GM18526 (cell line): Measurements from ENCODE around the gene AGAP1.

Experiments
- POLR2A ChIP-seq: IDR thresholded peaks from 3 replicates; pipeline ENCODE4 v1.6.1; 2011; ENCODE audit not compliant: insufficient read length; ENCODE audit errors: extremely low read depth

AGAP1 gene

DNA sequence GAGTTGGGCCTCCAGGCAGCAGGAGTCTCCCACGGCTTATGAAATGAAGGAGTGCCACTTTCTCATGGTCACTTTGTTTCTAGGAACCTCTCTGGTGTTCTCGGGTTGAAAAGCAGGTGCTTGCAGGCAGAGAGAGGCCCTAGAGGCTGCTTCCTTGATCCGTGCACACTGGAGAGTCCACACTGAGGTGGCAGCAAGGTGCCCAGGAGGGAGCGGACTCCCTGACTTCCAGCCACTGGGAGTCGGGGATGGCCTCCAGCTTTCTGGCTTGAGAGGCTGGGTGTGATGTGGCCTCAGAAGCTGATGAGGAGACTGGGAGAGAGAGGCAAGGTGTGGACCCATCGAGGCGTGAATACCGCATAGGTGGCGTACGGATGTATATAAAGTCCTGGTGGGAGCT is 221.8 kb downstream of the AGAP1 start:
- TF ChIP-seq POLR2A = no peak

DNA sequence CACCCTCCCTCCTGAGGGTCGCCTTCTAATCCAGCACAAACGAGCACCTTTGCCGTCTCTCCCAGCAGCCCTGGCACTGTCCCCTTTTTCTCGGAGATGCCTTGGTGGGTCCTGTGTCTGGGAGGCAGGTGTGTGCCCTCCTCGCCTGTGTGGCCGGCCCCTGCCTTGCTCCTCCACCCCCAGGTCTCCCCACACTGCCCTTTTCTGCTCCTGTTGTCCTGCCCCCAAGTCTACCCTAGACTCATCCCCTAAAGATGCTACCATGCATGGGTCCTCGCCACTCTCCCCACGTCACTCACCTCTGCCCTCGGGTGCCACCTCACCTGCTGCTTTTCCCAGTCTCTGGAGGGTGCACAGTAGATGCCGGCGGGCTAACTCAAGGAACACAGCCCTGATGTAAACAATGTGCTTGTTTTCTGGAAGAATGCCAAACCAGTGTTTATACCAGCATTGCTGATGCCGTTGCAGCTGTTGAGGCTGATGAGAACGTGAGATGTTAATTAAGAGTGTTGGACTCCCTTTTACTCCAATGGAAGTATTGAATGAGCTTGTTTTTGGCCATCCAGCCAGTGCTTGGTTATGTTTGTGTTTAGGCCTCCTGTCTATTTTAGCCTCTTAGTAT is 223.1 kb downstream of the AGAP1 start:
- no peak for TF ChIP-seq POLR2A

DNA sequence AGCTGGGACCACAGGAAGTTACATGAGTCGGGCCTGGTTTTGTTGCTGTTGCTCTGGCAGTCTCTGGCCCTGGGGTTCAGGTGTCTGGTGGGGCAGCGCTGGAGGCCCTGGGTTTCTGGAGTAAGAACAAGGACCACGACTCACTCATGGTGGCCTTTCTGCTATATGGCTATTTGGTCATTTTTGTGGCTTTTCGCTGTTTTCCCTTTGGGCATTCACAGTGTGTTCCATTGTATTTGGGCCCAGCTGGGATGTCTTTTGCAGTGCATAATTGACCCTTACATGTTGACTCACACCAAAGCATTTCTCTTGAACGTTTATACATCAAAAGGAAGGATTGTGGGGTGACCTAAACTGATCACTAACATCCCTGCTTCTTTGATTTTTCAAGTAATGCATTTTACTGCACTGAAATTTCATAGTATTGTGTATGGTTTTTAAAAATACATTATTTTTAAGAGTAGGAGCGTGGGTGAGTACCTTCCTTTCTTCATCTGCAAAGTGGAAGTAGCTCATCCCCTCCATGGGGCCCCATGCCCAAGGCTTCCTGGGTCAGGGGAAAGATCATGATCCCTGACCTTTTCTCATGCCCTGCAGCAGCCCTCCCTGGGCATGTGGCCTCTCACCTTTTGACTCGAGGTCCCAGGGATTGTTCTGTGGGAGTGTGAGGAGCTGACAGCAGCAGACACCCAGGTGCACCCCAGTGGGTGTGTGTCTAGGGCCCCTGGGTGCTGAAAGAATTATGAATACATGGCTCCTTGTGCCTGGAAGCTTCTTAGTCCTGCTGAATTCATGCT is 225.5 kb downstream of the AGAP1 start:
- TF ChIP-seq POLR2A = no peak

DNA sequence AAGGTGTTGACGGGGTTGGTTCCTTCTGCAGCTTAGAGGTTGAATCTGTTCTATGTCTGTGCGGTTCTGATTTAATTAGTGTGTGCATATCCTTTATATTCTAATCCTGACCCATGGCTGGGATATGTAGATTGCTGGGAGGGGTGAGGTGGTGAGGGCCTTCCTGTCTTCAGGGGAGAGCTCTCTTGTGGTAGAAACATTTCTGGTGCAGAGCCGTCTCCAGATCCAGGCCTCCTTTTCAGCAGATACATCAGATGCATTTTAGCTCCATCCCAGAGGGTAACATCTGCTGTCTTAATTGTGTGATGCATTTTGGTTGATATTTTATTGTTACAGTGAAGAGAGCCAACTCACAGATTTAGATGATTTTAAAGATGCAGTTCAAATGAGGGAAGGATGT is 227.8 kb downstream of the AGAP1 start:
- no peak for TF ChIP-seq POLR2A

DNA sequence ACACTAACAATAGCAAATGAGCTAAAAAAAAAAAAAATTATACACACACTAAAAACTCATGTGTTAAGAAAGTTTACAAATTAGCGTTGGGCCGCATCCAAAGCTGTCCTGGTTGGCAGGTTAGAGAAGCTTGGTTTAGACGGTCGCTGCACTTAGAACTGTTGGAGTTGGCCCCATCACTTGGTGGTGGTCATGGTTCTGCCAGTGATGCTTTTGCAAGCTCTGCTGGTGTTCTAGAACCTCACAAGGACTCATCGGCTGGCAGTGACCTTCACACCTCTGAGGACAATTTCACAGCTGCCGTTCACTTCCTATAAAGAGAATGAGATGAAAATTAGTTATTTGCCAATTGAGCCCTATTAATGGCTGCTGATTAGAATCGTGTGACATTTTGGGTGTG is 229.0 kb downstream of the AGAP1 start:
- no peak for TF ChIP-seq POLR2A

DNA sequence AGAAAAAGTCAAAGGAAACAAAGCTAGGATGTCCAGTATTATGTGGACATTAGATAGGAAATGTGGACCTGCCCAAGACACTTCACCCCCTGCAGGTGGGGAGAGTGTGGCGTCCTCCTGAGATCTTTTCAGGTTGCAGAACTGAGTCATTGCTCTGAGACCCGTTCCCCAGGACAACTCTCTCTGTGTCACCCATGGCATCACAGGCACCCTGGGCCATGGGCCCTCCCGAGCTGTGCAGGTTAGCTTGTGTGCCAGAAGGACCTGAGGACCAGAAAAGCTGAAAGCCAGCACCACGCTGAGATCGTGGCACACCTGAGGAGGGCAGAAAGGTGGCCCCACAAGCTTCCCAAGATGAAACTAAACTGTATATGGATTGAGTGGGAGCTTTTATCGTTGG is 229.5 kb downstream of the AGAP1 start:
- no peak for TF ChIP-seq POLR2A

DNA sequence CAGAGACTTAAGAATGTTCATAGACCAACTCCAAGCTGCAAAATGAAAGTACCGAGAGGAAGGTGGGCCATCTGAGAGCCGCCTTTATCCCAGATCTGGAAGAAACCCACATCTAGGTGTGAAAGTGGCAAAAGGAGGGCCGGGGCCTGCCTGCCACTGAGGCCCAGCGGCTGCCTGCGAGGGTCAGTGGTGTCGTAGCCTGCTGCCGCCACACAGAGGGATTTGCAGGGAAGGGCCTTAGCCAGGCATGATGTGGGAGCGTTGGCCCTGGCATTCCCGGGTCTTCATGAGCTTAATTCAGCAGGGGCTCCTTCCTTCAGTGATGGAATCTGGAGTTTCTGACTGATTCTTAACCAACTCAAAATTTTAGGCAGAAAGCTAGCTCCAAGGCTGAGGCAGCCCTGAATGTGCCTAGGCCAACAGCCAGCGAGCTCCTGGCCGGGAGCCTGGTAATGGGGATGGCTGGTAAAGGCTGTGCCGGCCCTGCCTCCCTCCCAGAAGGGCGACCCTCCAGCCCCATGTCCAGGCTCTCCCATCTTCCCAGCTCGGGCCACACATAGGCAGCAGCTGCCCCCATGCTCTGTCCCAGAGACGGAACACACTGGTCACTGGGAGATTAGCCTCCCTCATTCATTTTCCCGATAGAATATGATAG is 230.1 kb downstream of the AGAP1 start:
- no peak for TF ChIP-seq POLR2A

DNA sequence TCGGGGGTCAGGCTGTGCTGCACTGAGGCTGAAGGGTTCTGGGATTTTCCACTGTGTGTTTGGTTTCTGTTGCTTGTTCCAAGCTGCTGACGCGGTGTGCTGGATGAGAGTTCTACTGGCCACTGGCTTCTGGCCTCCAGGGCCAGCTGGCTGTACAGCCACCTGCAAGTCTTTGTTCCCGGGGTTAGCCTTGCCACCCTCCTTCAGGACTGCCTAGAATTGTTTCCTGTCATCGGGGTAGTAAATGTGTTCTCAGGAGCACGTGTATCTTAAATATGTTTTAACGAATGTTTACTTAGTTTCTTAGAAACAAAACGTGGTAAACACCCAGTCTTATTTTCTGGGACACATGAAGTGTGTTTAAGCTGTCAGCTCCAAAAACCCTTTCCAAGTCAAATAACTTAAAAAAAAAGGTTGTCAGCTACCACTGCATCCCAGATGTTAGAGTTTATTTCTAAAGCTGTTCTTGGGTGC is 231.2 kb downstream of the AGAP1 start:
- no peak for TF ChIP-seq POLR2A

DNA sequence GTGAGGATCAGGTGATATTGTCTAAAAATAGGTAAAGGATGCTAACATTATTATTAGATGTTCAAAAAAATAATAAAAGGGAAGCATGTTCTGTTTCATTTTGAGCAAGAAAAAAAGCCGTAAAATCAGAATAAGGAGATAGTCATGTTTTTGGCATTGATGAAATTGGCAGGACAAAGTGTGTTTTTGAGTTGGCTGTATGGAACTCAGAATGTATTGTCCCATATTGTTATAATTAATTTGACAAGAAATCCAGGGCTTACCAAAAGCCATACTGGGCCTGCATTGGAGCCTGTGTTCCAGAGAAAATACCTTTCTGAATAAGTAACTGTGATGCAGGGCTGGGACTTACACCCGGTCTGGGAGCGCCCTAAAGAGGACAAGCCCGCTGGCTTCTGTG is 232.0 kb downstream of the AGAP1 start:
- TF ChIP-seq POLR2A = no peak

DNA sequence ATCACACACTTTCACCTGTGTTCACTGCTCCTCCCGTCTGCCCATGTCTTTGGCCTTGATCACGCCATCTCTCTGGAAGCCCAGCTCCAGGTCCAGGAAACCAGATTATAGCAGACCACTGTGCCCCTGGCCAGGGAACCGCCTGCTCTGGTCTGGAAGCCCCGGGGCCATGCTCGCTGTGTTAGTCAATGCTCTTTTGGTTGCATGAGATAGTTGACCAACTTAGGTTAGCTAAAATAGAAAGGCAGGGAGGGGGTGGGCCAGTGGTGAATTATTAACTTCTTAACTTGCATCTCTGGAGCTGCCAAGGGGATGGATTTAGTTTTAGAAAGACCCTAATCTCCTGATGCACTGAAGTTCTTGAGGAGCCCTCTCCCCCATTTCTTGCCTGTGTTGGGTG is 232.7 kb downstream of the AGAP1 start:
- no peak for TF ChIP-seq POLR2A

DNA sequence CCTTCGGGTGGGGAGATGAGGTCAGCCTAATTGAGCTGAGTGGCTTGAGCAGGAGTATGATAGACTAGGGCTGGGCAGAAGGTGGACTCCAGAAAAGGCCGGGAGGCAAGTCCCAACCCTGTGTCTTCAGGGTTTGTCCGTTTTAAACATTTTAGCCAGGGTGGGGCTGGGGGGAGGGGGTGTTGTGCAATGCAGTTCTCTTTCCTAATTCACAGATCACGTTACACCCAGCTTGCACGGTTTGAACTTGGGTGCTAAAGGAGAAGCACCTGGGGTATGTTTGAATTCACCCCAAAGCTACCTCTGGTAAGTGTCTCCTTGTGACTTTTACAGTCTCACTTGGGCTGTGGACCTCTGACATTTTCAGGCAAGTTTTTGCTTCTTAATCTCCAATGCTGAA is 233.3 kb downstream of the AGAP1 start:
- TF ChIP-seq POLR2A = no peak

DNA sequence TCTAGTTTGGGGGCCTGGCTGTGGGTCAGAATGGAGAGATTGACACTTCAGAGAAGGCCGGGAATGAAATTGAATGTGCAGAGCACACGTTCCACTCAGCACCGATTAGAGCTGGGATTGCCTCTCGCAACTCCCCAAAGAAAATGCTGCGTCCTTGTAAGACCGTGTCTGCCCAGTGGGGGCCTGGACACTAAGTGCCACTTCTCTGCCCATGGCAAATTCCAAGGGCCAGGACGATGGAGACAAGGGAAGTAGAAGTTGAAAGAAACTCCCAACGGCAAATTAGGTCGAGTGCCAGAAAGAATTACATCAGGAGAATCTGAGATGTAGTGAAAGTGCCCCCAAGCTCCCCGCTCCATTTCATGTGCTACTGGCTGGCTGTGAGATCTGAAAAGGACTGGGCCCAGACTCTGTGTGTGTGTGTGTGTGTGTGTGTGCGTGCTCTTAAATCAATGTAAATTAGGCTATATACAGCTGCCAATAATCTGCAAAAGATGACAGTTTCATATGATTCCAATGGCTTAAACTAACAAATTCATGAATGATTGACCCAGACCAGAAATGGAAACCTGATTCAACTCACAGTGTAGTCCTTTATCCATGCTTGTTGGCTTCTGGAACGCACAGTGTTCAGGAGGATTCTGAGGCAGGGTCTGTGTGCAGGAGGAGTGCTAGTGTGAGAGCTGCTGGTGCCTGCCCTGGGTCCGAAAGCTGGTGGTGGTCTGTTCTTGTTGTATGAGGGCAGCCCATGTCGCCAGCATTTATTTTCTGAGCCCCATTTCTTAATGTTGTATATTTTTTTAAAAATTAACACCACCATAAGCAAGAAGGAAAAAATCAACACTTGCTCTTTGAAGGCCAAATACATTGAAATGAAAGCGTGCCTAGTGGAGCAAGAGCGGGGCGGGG is 234.3 kb downstream of the AGAP1 start:
- no peak for TF ChIP-seq POLR2A

DNA sequence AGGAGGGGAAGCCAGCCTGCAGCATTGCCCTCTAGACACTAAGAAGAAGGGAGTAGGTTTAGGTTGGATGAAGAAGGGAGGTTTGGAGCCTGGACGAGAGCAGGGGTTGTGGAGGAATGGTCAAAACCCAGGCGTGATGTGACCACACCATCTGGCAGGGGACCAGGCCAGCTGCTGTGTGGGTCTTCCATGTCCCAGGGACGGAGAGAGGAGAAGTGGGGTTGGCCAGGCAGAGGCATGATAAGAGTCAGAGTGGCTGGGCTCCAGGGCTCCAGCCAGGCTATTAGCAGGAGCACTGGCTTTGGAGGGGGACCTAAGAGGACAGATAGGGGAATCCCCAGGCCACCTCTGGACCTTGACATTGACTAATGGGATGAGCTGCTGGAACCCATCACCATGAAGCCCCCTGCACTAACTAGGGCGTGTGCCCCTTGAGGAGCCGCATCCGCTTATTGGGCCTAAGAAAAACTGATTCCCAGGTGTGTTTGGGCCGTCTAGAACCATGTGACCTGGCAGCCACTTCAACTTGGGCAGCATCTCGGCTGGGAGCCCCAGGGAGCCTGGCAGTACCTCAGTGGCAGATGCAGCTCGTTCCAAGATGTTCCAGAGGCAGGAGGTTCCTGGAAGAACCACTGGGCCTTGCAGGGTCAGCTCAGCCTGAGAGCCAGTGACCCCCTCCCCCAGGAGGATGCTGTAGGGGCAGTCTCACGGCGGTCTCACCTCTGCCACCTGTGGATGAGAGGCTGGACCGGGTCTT is 235.1 kb downstream of the AGAP1 start:
- no peak for TF ChIP-seq POLR2A

DNA sequence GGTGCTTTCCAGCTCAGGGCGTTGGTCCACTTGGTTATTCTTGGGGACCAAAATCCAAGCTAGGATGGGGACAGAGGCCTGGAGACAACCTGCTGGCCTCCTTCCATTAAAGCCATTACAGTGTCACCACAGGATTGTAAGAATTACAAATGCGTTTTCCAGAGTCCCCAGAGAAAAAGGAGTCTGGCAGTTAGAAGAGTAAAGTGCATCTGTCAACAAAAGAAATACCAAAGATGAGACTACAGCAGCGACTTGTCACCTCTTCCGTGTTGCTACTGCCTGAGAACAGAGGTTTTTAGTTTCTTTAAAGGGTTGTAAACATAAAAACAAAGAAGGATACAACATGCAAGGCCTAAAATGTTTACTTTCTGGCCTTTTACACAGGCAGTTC is 235.7 kb downstream of the AGAP1 start:
- TF ChIP-seq POLR2A = no peak
